ENCODE measurements around the gene ZNF277.
A peak's percentile ranks its signal among the peaks of the same experiment; 100 is the strongest.

Gene ZNF277

DNA sequence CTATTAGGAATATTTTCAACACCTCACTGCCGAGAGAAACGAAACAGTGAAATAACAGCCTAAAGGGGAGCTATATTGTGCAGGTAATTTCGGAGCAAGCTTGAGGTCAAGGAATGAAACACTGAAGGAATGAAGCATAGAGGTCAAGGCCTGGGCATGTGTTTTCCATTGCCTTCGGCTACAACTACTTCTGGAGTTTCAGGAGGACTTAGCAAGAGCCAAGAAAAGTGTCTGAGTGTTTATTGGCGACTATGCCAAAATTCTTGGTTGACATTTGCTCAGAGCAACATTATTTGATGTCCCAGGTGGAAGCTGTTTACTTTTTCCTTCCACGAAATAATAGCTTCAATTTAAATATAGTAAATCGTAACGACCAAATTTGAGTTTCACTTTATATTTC, 154.2 kb downstream of the ZNF277 start:
- DNase-seq, result no peak

DNA sequence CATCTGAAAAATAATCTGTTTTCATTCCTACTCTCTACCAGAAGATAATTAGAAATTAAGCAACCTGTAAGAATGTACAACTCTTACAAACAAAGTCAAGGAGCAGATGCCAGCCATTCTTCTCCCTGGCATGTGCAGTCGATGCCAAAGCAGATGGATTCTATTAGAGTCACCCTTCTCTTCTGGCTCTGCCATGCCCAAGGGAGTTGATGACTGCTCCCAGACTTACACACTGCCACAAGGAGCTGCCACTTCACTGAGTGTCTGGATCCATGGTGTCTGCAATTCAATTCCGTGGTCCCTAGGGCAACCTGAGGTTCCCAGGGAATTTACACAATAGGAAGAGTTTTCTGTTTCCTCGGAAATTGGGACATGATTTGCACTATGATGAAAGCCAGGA, 154.7 kb downstream of the ZNF277 start:
- DNase-seq, result no peak

DNA sequence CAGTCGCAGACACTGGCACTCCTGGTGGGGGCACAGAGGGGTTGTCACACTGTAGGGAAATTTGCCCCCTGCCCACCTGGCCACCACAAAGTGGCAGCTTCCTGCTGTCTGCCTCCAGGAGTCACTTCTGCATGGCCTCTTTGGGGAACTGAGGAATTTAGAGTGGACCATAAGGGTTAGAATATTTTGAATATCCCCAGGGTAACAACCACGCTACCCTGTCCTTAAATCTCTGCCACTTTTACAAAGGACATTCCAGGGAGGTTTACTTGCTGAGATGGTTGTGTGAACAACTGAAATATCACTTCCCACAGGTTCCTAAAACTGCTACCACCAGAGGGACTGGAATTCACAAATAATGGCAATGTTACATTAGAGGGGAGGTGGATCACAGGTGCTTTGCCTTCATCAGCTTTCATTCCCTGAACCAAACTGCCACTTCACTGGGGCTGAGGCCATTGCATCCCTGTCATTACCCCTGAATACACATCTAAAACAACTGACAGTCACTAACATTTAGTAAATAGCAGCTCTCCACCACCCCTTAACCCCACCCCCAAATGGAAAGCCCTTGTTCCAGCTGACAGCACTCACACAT, 155.7 kb downstream of the ZNF277 start:
- no peak for DNase-seq

DNA sequence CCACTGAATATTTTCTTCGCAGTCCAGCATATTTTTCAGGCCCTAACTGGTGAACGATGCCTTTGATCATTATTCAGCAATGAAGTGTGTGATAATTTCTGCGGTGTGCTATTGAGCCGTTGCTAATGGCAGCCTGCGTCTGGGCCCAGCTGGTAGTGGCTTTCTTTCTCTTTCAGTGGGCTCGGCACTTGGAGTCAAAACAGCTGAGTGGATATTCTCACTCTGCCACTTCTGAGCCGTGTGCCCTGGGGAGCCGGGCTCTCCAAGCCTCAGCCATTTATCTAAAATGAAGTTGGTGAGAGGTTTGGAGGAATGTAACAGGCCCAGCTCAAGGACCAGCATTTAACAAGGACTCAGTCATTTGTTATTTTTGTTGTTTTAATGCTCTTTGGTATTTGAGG, 156.2 kb downstream of the ZNF277 start:
- no peak for DNase-seq

DNA sequence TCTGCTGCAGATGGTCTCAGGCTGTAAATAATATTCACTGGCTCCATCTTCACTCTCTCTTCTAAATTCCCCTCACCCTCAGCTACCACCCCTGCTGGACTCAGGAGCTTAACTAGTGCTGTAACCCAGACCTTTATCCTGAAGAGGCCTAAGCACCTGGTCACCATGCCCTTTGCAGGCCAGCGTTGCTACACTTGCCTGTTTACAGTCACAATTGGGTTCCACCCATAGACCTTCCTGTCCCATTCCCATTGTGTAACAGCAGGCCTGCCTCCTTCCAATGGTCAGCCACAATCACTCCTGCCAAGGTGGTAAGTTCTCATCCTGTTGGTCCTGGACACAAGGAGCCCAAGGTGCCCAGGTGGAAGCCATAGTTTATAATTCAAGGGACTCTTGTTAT, 157.9 kb downstream of the ZNF277 start:
- DNase-seq, result no peak

DNA sequence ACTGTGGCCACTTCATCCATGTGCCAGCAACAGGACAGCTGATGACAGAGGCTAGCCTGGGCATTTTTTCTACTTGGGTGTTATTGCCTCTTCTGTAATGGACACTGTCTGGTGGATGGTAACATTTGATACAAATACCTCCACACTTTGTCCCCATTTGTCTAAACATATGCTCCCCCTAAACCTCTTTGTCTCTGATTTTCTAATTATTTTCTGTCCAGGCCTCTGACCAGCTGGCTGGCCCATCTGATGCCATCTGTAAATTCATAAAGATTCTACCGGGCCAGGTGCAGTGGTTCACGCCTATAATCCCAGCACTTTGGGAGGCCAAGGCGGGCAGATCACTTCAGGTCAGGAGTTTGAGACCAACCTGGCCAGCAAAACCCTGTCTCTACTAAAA, 159.1 kb downstream of the ZNF277 start:
- DNase-seq, result no peak

DNA sequence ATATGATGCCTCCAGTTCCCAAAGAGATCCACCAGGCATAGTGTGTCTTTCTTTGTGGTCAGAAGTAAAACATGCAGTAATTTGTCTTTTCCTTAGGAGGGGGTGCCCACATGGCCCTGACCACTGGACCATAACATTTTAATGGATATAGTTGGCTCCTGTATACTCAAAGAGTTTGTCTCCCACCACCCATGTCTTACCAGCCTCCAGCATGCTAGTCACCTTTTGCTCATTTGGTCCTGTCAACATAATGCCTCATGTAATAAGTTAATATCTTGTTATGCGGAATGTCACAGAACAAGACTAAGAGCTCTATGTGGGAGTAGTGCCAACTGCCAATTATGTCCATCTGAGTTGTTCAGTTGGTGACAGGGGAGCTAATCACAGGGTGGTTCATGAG, 160.4 kb downstream of the ZNF277 start:
- DNase-seq, result no peak

DNA sequence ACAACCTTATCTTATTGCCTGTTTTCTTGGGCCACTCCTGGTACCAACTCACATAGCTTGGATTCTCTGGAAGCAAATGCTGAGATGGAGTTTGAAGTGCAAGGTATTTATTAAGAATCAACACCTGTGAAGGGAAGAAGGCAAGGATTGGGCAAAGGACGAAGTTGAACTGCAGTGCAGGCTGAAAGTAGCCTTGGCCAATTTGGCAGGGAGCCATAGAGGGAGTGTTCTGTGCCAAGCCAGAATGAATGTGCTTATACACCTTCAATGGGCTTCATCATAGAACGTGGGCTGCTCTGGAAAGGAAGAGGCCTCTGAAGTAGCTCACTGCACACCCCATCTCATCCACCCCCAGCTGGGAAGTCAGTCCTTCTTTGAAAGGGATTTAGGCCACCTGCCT, 163.9 kb downstream of the ZNF277 start:
- DNase-seq, result no peak

DNA sequence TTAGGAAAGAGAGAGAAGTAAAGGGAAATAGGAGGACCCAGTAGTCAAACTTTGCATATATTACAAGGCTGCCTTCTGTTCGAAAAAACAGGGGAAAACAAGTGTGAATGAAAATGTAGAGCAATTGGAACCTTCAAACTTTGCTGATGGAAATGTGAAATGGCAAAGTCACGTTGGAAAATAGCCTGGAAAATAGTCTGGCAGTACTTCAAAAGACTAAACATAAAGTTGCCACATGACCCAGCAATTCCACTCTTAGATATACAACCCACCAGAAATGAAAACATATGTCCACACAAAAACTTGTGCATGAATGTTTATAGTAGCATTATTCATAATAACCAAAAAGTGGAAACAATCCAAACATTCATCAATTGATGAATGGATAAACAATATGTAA, 165.2 kb downstream of the ZNF277 start:
- no peak for DNase-seq

DNA sequence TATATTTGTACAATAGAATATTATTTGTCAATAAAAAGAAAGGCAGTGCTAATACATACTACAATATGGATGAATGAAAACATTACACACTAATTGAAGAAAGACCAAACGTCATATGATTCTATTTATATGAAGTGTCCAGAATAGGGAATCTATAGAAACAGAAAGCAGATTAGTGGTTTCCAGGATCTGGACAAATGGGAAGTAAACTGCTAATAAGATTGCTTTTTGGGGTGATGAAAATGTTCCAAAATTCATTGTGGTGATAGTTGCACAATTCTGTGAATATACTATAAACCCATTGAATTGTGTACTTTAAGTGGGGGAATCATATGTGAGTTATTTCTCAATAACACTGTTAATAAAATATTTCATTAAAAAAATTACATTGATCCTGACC, 165.6 kb downstream of the ZNF277 start:
- DNase-seq, result no peak

DNA sequence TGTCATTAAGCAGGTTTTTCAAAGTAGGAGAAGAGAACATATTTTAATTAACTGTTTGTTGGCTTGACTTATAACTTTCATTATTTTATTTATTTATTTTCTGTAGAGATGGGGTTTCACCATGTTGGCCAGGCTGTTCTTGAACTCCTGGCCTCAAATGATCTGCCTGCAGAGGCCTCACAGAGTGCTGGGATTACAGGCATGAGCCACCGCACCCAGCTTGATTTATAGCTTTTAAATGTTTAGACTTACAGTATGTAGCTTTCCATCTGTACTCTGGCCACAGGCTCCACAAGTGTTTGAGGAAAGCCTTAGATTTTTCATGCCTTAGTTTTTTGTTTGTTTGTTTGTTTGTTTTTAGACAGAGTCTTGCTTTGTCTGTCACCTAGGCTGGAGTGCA, 171.1 kb downstream of the ZNF277 start:
- DNase-seq, result no peak

DNA sequence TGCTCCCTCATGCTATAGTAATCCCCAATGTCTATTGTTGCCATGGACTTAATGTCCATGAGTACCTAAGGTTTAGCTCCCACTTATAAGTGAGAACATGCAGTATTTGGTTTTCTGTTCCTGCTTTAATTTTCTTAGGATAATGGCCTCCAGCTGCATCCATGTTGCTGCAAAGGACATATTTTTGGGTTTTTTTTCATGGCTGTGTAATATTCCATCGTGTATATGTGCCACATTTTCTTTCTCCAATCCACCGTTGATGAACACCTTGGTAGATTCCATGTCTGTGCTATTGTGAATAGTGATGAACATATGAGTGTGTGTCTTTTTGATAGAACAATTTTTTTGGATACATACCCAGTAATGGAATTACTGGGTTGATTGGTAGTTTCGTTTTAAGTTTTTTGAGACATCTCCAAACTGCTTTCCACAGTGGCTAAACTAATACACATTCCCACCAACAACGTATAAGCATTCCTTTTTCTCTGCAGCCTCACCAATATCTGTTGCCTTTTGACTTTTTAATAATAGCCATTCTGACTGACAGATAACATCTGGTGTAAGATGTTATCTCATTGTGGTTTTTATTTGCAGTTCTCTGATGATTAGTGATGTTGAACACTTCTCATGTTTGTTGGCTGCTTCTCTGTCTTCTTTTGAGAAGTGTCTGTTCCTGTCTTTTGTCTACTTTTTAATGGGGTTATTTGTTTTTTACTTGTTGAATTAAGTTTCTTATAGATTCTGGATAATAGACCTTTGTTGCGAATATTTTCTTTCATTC, 175.0 kb downstream of the ZNF277 start:
- no peak for DNase-seq

DNA sequence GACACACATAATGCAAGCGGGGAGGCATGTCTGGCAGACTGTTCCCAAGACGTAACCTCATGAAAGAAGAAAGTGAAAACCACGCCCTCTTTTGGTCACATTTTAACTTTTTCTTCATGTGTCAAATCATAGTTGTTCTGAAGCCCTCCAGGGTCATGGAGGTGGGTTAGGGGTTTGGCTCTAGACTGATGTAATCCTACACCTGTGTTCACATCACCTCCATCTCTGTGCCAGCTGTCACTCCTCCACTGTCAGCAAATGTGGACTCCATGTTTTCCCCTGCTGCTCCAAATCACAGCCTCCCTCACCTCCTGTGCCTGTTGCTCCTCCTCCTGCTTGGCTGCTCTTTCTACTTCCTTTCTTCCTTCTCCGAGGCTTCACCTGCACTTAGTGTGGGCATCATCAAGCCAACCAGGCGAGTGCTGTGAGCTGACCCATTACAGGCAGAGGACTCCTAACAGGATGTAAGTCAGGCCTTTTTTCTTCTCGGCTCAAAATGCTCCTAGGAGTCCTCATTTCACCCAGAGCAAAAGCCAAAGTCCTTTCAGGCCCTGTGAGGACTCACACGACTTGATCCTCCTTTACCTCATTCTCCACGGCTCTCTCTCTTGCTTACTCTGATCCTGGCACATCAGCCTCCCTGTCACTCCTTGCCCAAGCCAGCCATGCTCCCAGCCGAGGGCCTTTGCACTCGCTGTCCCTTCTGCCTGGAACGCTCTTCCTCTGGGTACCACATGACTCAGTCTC, 177.3 kb downstream of the ZNF277 start:
- no peak for DNase-seq

DNA sequence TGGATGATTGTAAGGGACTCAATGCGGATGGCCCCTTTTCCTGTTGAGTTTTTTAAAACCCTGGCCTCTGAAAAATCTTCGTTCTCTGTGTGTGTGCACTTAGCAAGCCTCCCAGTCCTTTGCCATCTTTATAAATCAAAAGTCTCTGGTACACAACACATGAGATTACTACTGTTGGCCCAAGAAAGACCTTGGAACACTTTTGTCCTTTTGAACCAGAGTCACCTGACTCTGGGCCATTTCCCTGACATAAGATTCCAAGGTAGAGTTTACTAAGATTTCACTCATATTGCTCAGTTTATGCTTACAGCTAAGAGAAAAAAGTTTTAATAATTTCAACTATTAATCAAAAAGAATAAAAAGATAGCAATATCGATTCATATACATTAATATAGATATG, 179.0 kb downstream of the ZNF277 start:
- DNase-seq, result no peak

DNA sequence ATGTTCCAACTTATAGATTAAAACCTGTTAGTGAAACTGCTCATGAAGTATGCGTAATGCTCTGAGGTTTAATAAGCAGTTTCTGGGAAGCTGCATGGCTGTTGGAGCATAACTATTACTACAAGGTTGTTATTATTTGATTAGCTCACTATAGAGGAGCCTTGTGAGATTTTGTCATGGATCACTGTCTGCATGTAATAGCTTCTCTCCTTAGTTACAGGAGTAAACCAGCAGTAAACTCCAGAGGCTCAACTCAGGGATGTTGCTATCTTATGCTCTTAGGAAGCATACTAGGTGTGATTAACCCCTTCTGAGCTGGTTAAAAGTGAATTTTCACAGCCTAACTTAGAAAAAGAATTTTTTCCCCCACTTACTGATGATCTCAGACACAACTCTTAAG, 180.1 kb downstream of the ZNF277 start:
- DNase-seq, result peak; percentile 97

DNA sequence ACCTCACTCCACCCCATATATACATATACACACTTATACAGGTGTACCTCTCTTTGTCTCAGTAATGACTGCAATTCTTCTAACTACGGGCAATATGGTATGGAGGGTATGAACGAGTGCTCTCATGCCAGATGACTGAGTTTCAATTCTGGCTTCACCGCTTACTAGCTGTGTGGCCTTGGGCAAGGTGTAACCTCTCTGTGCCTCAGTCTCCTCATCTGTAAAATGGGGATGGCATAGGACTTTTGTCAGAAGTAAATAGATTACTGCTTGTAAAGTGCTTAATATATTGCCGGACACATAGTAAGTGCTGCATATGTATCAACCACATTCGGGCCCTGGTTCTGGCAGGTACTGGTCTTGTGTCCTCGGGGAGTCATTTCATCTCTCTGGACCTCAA, 183.7 kb downstream of the ZNF277 start:
- no peak for DNase-seq

DNA sequence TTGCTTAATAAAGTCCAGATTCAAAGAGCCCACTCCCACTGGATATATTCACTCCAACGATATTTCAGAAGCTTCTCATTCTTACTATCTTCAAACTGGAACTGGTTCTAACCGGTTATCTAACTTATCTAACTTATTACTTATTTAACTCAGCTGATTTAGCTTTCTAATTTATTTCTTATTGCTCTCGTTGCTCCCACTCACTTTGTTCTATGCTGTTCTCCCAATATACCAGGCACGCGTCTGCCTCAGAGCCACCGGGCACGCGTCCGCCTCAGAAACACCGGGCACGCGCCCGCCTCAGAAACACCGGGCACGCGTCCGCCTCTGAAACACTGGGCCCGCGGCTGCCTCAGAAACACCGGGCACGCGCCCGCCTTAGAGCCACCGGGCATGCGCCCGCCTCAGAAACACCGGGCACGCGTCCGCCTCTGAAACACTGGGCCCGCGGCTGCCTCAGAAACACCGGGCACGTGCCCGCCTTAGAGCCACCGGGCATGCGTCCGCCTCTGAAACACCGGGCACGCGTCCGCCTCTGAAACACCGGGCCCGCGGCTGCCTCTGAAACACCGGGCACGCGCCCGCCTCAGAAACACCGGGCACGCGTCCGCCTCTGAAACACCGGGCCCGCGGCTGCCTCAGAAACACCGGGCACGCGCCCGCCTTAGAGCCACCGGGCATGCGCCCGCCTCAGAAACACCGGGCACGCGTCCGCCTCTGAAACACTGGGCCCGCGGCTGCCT, 184.8 kb downstream of the ZNF277 start:
- DNase-seq, result peak; percentile 36

DNA sequence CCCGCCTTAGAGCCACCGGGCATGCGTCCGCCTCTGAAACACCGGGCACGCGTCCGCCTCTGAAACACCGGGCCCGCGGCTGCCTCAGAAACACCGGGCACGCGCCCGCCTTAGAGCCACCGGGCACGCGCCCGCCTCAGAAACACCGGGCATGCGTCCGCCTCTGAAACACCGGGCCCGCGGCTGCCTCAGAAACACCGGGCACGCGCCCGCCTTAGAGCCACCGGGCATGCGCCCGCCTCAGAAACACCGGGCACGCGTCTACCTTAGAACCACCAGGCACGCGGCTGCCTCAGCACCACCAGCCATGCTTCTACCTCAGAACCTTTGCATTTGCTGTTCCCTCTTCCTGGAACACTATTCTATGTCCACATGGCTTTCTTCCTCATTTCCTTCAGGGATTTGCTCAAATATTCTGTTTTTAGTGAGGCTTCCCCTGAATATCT, 185.4 kb downstream of the ZNF277 start:
- DNase-seq, result peak; percentile 53

Measured in kidney glomerular epithelial cell (primary cell).